Amniotic stem cell (primary cell): ENCODE results near the gene PTOV1.

ENCODE experiments used
- DNase-seq: peaks from one replicate; lab custom pipeline; 2025; lab: John Stamatoyannopoulos, UW

The PTOV1 gene

GRCh38 chr19:49875177-49875576 lies 24.2 kb downstream of the PTOV1 start:
- no peak for DNase-seq

- peak; percentile 4 for DNase-seq
These were observed 25.0 kb downstream of the PTOV1 start for GRCh38 chr19:49875857-49876421.

- peak; percentile 97 for DNase-seq
These were observed 25.6 kb downstream of the PTOV1 start for GRCh38 chr19:49876422-49877019.

- DNase-seq: peak; percentile 100
These were observed 26.3 kb downstream of the PTOV1 start, which contains the start of the genes AKT1S1 and TBC1D17 for GRCh38 chr19:49877020-49877878. Gene AKT1S1 (minus strand): TSS chr19:49877355. CDS start chr19:49873295, 4,060 bp downstream. Gene TBC1D17 (plus strand): TSS chr19:49877702. CDS start chr19:49877724, 22 bp downstream.

GRCh38 chr19:49877879-49878743 lies 27.2 kb downstream of the PTOV1 start:
- DNase-seq: peak; percentile 97

- DNase-seq: no peak
These were observed 27.7 kb downstream of the PTOV1 start for GRCh38 chr19:49878744-49879070.

- DNase-seq: no peak
These were observed 28.4 kb downstream of the PTOV1 start for GRCh38 chr19:49879243-49879963.

GRCh38 chr19:49880162-49880869 lies 29.4 kb downstream of the PTOV1 start:
- no peak for DNase-seq

- DNase-seq: no peak
These were observed 30.2 kb downstream of the PTOV1 start for GRCh38 chr19:49881186-49881585.

- DNase-seq: no peak
These were observed 30.9 kb downstream of the PTOV1 start for GRCh38 chr19:49881672-49882394.

- no peak for DNase-seq
These were observed 31.7 kb downstream of the PTOV1 start for GRCh38 chr19:49882643-49883042.

- DNase-seq: no peak
These were observed 32.1 kb downstream of the PTOV1 start for GRCh38 chr19:49883094-49883493.

- no peak for DNase-seq
These were observed 33.1 kb downstream of the PTOV1 start for GRCh38 chr19:49884109-49884508.

- DNase-seq: no peak
These were observed 33.8 kb downstream of the PTOV1 start for GRCh38 chr19:49884760-49885159.

- no peak for DNase-seq
These were observed 36.2 kb downstream of the PTOV1 start for GRCh38 chr19:49887037-49887664.

- no peak for DNase-seq
These were observed 36.9 kb downstream of the PTOV1 start for GRCh38 chr19:49887665-49888509.

- no peak for DNase-seq
These were observed 37.5 kb downstream of the PTOV1 start for GRCh38 chr19:49888510-49888824.

GRCh38 chr19:49889038-49889686 lies 38.2 kb downstream of the PTOV1 start:
- no peak for DNase-seq
